Panc1 (cell line): Measurements from ENCODE around the gene YTHDC2.

ENCODE experiments used
- REST ChIP-seq, 2 experiments: IDR thresholded peaks; 2 replicates each; pipeline ENCODE4 v1.6.1; 2011 to 2012; ENCODE audit warnings: low read depth in 2 of 2, control low read depth in 1 of 2, low read length in 1 of 2, mild to moderate bottlenecking in 1 of 2, moderate library complexity in 1 of 2; ENCODE audit not compliant: insufficient read depth in 1 of 2
- TF ChIP-seq, protein P1 (sequence below): fragments of 450-650 bp; IDR thresholded peaks from 2 replicates; pipeline ENCODE4 v1.5.1; 2017; ENCODE audit warnings: mild to moderate bottlenecking

- TF ChIP-seq, protein P1, sequence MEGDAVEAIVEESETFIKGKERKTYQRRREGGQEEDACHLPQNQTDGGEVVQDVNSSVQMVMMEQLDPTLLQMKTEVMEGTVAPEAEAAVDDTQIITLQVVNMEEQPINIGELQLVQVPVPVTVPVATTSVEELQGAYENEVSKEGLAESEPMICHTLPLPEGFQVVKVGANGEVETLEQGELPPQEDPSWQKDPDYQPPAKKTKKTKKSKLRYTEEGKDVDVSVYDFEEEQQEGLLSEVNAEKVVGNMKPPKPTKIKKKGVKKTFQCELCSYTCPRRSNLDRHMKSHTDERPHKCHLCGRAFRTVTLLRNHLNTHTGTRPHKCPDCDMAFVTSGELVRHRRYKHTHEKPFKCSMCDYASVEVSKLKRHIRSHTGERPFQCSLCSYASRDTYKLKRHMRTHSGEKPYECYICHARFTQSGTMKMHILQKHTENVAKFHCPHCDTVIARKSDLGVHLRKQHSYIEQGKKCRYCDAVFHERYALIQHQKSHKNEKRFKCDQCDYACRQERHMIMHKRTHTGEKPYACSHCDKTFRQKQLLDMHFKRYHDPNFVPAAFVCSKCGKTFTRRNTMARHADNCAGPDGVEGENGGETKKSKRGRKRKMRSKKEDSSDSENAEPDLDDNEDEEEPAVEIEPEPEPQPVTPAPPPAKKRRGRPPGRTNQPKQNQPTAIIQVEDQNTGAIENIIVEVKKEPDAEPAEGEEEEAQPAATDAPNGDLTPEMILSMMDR: peak; percentile 46
- no peak for TF ChIP-seq REST (IDR thresholded peaks at IDR 0.05; ENCODE audit: insufficient read depth in 1 of 2, low read depth in 2 of 2, low read length in 1 of 2)
Measured at GRCh38 chr5:113513384-113514288, at the start of gene YTHDC2.
